Measurements from ENCODE around the gene PEPD.

PEPD gene

DNA sequence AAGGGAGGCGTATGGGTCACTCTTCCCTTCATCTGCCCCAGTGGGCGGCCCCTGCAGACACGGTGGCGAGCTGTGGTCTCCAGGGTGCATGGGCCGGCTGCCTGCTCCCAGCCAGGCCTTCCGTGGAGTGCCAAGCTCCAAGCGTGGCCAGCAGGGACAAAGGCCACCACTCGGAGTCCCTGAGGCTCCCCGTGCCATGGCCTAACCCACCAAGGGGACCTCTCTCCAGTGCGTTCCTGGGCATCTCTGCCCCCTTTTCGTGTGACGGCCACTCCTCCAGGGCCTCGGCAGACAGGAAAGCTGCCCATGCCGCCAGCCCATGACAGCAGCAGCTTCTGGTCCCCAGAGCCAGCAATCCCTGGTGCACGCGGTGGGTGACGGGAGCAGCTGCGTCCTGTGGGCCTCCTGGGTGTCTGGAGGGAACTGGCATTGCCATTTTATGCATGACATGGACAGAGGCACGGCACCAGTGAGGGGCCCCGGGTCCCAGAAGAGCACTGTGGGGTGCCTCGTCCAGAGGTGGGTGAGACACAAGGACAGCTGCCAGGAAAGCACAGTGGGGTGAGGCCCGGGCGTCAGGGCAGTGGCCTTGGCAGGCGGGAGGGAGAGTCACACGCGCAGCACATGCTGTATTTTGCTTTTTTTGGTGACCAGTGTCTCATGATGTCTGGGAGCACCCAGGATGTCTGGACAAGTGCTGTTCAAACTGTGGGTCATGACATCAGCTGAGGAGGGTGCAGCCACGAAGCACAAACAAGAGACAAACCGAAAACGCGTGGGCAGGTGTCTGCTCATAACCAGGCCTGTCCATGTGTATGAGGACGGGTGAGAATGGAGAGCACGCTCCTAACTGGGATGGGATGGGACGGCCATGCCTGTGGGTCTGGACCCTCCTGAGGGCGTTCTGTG lies 115.8 kb downstream of the PEPD start:
- no peak for DNase-seq (ENCODE audit: low read depth)

DNA sequence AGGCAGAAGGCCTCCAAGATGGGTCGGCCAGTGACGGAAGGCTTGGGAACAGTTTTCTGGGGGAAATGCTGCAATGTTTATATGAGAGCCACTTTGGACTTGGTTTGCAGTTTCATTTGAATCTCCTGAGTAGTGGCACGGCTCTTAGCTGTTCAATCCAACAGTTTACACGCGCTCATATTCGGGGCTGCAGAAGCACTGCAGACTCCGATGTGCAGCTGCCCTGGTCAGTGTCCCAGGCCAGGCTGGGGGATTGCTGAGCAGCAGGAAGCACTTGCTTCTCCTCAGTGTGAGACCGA lies 116.4 kb downstream of the PEPD start:
- no peak for DNase-seq (ENCODE audit: low read depth)

DNA sequence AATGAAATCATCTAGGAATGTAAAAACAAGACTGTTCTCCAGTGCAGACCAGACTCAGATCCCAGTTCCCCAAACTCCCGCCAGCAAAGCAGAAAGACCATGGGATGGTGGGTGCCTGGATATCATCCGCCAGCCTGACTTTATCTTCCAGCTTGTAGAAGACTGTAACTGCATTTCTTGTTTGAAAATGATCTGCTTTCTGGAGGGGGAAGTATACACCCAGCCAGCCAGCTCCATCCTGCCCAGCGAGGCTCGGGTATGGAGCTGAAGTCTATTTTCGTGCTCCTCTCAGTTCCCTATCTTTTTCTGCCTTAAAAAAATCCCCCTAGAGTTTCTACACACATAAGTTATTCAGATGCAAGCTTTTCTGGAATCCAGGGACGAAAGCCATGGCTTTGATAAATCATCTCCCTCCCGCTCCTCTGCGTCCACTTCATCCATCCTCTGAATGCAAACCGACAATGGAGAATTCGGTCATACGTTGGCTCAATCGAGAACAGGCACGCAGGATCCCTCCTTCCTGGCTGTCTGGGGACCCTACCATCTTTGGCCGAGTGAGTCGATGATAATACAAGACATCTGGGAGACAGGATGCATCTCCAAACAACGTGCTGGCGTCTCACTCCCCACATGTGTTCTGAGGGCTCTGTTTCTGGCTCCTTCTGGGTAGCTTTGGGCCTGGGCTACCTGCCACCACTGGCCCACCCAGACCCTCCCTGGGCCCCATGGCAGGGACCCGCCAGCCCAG lies 116.9 kb downstream of the PEPD start:
- no peak for DNase-seq (ENCODE audit: low read depth)

DNA sequence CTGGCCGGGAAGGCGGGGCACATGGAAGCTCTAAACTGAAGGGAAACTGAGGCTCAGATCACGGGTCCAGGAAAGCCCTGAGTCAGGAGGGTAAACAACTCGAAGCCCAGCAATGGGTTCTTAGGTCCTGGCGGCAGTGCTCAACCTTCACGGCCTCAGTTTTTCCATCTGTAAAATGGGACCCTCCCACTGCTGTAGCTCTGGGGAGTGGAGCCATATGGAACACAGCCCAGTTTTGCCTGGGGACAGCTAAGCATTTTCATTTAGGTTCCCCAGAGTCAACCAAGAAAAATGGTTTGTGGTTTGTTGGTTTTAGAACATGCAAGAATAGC lies 117.7 kb downstream of the PEPD start:
- no peak for DNase-seq (ENCODE audit: low read depth)

DNA sequence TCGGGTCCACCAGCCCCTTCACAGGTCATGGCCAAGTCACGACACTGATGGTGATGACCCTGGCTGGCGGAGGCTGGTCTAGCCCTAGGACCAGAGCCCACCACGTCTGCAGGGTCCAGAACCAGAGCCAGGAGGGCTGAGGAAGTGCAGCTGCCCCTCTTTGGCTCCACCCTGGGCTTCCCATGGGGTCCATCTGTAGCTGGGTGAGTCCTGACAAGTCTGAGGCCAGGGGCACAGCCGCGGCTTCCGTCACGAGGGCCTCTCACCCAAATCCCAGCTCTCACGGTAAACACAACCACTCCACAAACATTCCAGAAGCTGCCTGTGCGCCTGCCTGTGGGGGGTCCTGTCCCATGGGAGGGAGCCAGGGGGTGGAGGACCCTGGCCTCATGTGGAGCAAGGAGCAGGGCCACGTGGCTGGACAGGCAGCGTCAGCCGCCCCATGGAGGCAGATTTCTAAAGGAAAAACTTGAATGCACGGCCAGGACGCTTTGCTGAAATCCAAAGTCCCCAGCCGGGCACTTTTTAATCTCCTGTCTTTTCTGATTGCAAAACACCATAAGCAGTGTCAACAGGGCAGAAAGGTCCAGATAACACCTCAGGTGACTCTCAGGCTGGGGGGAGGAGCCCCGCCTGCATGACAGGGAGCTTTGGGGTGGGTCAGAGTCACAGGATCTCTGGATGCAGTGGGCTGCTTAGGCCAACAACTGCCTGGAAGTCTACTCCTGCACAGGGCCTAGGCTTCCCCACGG lies 118.2 kb downstream of the PEPD start:
- no peak for DNase-seq (ENCODE audit: low read depth)

DNA sequence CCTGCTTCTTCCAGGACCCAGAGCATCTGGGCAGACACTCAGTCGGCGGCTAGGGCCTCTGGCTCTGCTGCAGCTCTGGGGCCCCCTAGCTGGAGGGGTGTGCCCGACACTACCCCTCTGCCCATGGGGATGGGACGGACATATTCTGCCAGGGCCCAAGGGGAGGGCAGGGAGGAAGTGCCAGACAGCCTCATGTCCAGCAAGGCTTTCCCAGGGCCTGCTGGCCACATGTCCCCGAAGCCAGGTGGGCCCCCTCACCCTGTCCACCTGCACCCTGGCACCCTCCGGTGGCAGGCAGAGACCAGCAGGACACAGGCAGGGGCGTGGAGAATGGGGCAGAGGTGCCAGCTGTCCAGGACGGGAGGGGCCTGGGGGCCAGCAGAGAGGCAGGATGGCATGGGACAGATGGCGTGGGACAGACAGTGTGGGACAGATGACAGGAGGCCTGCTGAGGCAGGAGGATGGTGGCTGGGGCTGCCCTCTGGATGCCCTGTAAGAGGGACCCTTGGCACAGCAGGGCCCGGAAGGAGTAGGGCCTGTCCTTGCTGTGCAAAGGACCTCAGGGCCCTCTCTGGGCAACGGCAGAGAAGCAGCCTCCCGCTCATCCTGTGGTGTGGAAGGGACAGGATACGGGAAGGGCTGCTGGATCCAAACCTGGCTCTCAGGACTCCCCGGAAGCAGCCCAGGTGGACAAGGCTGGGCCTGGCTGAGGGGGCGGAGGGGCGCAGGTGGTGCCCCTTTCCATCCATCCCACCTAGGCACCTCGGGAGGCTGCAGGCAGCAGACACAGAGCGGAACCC lies 119.0 kb downstream of the PEPD start:
- DNase-seq (ENCODE audit: low read depth), result no peak

DNA sequence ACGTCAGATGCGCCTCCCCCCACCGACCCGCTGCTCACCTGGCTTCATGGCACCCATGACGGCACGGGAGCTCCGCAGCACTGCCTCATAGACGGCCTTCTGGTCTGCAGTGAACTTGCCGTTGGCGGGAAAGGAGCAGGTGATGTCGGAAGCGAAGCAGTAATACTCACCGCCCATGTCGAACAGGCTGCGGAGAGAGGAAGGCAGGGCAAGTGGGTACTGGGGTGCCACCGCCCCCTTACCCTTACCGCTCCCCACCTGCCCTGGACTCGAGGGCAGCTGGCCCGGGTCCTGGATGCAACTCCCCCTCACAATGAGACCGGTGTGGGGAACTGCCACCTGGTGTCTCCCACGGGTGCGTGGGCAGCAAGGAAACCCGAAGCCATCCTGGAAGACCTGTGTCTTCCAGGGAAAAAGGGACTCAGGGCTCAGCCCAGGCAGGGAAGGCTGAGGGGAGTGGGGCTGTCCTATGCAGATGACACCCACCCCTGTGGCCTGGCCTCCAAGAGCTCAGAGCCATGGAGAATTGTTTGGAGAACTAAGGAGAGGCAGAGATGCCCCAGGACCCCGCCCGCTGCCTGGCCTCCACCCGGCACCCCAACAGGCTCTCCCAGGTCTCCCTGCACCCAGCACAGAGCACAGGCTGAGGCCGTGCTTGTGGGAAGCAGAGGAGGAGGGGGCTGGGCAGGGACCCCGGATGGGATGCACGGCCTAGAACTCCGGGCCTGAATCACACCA lies 119.7 kb downstream of the PEPD start:
- no peak for DNase-seq (ENCODE audit: low read depth)

DNA sequence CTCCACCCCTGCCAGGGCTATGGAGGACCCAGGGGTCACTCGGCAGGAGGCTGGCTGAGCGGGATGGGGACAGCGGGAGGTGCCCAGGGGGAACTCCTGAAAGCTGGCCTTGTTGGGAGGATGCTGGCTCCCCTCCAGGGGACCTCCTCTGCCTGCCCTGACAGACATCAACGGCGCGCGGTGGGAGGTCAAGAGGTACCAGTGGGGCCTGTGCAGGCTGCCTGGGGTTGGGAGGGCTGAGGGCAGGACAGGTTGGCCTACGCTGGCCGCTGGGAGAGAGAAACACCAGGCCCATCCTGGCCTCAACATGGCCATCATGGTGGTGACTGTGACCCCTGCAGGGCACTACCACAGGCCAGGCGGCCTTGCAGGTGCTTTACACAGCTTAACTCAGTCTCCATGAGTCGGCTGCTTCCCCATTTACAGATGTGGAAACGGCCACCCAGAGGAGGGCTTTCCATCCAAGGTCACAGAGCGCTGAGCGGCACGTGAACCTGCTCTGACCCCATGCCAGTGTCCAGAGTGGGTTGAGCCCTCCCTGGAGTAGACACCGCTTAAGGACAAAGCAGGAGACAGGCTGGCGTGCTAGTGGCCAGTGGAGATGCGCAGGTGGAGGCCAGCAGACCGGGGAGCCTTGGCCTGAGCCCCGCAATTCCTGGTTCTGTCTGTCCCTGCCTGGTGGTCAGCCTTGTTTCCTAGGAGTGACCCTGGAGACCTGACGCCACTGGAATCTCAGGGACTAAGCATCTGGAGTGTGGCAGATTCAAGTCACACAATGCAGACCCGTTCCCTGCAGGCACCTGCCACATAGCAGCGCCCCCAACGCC lies 120.5 kb downstream of the PEPD start:
- no peak for DNase-seq (ENCODE audit: low read depth)

DNA sequence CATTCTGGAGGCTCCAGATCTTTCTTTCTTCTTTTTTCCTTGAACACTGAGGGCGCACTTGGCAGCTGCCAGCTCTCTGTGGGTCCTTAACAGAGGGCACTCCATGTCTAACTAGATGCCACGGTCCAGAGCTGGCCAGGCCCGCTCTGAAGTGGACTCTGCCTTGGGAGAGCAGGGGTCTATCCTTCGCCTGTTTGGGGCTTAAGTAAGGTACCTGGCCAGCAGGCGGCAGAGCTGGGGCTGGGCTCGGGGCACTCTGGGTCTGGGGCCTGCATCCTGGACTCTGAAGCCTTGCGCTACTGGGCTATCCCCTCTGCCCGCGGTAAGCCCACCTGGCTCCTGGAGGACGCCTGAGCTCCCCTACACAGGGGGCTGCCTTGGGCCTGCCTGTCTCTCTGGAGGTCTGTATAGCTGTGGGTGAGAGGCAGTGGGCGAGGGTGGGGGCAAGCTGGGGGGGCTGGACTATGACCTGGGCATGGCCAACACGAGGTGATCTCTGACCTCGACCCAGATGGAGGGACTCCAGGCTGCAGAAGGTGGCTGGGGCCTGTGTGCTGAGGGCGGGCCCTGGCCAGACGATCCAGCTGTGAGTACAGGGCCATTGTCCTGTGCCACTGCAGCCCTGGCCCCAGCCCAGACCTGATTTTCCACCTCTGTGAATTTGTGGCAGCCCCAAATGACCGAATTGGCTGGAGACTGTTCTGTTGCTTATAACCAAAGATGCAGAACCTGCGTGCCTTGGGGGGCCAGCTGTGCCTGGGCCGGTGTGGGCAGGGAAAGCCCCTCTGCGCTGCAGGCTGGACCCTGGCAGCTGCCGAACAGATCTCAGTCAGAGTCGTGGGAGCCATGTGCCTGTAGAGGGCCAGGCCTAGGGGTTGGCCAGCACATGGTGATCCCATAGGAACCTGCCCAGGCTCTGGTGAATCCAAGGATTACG lies 121.6 kb downstream of the PEPD start:
- DNase-seq (ENCODE audit: low read depth), result no peak

DNA sequence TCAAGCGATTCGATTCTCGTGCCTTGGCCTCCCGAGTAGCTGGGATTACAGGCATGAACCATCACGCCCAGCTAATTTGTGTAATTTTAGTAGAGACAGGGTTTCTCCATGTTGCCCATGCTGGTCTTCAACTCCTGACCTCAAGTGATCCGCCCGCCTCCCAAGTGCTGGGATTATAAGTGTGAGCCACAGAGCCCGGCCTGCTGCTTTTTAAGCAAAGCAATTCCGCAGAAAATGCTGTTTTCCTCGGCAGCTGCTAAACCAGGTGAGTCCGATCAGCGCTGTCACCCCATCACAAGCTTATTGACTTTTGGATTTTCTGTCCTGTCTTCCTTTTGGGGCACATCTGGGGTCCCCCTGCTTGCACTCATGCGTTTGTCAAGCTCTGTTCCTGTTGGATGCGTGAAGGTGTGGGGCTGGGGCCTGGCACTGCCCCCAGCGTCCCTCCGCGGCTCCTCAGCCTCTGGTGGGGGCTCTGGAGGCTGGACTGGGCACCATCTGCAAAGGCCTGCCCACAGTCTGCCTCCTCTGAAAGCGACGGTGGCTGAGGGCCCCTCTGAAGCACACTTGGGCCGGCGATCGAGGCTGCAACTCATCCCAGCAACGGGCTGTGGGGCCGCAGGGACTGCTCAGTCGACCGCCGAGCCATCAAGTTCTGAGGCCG lies 122.4 kb downstream of the PEPD start:
- DNase-seq (ENCODE audit: low read depth), result no peak

DNA sequence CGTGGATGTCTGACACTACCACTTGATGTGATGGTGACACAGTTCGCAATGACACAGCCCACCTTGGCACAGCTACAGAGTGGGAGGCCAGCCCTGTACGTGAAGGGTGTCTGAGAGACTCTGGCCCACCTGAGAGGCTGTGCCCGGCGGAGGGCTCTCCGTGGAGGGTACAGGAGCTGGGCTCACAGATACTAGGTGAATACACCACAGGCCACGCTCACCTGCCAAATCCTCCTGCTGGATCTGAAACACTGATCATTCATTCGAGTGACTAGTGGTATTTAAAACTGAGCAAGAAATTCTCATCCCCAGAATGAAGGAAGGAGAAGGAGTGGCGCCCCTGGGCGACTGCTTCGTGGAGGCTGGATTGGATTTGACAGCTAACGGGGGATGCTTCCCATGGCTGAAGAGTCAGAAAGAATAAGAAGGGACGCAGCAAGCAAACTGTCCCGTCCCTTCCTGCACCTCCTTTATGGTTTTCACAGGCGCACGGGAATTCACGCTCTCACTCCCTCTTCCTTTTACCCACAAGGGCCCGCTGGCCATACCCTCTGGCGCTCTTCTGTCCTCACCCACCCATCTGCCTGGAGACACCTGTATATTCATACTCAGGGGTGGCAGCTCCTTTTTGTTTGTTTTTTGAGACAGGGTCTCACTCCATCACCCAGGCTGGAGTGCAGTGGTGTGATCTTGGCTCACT lies 123.1 kb downstream of the PEPD start:
- DNase-seq (ENCODE audit: low read depth), result no peak

DNA sequence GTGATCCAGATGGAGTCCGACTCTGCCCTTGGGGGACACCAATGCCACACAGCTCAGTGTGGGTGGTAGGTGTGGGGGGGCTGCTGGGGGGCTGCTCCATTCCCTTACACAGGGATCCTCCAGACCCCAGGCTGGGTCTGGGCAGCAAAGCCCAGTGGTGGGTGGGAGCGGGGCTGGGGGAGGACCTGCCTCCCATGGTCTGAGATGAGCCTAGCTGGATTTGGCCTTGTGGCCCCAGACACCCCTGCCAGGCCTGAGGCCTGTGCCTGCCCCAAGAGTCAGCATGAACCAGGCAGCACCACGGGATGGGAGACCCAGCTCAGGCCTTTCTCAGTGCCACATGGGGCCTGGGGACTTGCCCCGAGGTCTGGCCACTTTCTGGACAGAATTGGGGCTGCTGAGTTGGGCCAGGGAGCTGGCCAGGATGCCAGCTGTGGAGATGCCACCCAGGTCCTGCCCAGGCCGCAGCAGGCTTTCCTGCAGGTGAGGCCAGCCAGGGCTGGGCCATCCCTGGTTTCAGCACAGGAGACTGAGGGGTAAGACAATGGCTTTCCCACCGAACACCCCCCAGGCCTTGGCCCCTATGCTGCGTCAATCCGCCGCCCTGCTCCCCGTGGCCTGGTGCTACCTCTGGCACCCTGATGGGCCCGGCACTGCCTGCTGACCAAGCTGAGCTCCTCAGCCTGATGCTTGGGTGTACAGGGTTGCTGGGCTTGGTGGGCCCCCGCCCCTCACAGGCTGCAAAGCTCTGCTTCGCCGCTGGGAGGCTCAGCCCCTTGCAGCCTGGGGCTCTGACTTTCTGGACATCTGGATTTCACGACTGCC lies 123.8 kb downstream of the PEPD start:
- DNase-seq (ENCODE audit: low read depth), result no peak

DNA sequence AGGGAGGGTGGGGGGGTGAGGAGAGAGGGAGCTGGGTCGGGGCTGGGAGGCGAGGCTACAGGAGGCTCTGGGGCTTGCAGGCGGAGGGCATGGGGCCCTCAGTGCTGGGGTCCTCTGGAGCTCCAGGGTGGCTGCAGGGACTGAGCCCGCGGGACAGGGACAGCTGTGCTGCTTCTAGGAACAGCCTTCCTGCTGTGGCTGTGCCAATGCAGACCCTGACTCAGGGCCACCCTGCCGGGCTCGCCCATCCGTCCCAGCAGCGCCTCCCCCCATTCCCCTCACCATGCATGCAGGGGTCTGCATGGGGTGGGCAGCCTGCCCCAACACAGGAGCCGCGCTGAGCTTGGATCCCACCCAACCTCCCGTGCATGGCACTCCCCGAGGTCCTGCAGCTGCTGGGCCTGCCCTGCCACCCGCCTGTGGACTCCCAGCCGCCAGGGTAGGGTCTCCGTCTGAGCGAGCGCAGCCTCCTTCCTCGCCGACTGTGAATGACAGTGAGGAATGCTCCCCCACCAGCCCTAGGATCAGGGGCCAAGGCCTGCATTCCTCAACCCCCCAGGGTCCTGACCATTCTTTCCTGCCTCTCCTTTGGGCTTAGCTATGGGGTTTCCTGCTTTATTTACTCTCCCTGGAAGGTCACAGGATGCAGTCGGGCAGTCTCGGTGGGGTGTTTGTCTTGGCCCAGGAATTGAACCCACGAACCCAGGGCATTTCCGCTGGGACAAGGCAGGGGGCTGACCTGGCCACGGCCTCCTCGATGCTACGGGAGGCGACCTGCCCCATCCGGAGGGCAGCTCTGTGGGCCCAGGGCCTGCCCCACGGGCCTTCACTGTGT lies 124.7 kb downstream of the PEPD start:
- no peak for DNase-seq (ENCODE audit: low read depth)

DNA sequence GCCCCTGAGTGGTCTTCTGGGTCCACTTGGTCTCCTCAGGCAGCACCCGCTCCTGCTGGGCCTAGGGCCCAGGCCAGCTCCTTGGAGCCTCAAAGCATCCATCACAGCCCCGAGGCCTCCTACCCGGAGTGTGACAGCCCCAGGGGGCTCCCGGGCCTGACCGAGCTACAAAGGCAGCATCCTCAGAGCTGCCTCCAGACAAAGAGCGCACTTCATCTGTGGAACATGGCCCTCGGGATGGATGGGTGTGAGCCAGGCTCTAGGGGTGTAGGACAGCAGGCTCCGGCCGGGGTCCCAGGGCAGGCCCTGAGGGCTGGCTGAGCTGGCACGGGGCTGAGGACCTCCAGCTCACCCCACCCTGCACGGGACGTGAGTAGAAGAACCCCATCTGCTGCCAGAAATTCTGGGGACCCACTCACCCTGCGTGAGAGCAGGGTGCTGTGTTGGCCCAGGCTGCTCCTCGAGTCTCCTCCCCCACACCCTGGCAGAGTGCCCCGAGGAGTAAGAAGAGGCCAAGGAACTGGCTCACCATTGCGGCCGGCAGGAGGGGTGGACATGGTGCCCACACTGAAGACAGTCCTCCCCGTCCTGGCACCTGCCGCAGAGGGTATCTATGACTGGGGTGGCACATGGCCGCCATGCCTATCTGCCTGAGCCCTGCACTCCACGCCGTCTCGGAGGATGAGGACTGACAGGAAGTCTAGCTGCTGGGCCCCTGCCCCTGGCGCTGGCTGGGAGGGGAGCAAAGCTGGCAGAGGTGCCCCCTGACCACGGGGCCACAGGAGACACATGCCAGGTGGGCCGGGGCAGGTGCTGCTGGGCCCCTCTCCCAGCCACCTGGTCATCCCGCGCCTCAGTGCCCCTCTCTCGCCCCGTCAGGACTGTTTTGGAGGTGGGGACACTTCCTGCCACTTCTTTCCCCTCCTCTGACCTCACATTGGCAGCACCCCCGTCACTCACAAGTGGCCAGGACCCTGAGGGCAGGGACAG lies 125.7 kb downstream of the PEPD start:
- DNase-seq (ENCODE audit: low read depth), result no peak

All from stimulated activated CD8-positive, alpha-beta memory T cell treated with anti-CD3 and anti-CD28 coated beads, Interleukin-12 subunit alpha, Interleukin-12 subunit beta, amount 100 ng/mL, for 4 hours (primary cell).